Cardiac septum (tissue), 1 donor: ENCODE results near the gene TMEM123. TPM values are rescaled to one million over a fixed set of nuclear protein-coding genes. Genes with fewer than 3 reads are reported as not detected.

Source experiments
- total RNA-seq: library from RNA; stranded (reverse); fragmentation: NEBNext Ultra II Directional; extraction: Animal tissue kit (Norgen Biotek cat#: 25700); gene quantifications from one replicate; pipeline ENCODE4 v1.2.1, GENCODE V29; 2021
- donor health status: DM: no; HTN: no; CAD: no.

The TMEM123 gene
- total RNA-seq, 1 donor from 2014 or later = 50.6 TPM

Other genes starting within 250 kb of the TMEM123 start
- 1.8 TPM for gene BIRC3, start 135.3 kb downstream of the TMEM123 start, total RNA-seq
- gene BIRC2, start 105.6 kb downstream of the TMEM123 start, total RNA-seq = 31.5 TPM
- gene MMP7, start 78.0 kb upstream of the TMEM123 start, total RNA-seq = not detected
- not detected for gene MMP20, start 172.6 kb upstream of the TMEM123 start, total RNA-seq